OCI-LY3 (cell line): ENCODE results near the gene MTOR.
"Not testable (repeated sequence)": the region's sequence is repeated elsewhere in the genome, so short reads cannot be mapped to it uniquely, and the experiment has no call there.

Experiments used
- H2AFZ ChIP-seq: fragments of 200-600, 300-600 bp; shearing (Covaris generic); 2 replicates; pipeline ENCODE4 v1.6.0; 2014; ENCODE audit warnings: antibody characterized with exemption, low read depth, low read length
- H3K27ac ChIP-seq: fragments of 200-600, 300-600 bp; sonication (generic); 2 replicates; pipeline ENCODE4 v1.5.1; 2014; ENCODE audit warnings: mild to moderate bottlenecking, low read length, moderate library complexity, mixed read lengths
- H3K27me3 ChIP-seq: fragments of 200-600, 300-600 bp; sonication (generic); 2 replicates; pipeline ENCODE4 v1.6.1; 2014; ENCODE audit warnings: low read depth, low read length, mixed read lengths
- H3K36me3 ChIP-seq: fragments of 200-600, 300-600 bp; sonication (generic); replicated peaks from 2 replicates; pipeline ENCODE3; 2014; ENCODE audit warnings: low read depth, low read length, mixed read lengths
- H3K4me1 ChIP-seq: fragments of 300-600, 200-600 bp; sonication (generic); 2 replicates; pipeline ENCODE4 v1.6.1; 2014; ENCODE audit warnings: low read length, mixed read lengths
- H3K4me2 ChIP-seq: fragments of 200-600, 300-600 bp; sonication (generic); 2 replicates; pipeline ENCODE4 v1.6.1; 2014; ENCODE audit warnings: low read length, mixed read lengths
- H3K4me3 ChIP-seq: fragments of 300-600, 200-600 bp; sonication (generic); 2 replicates; pipeline ENCODE4 v1.5.1; 2014; ENCODE audit warnings: antibody characterized with exemption, mild to moderate bottlenecking, low read length, moderate library complexity
- H3K79me2 ChIP-seq: fragments of 300-600, 200-600 bp; shearing (Covaris generic); 2 replicates; pipeline ENCODE4 v1.6.1; 2014; ENCODE audit warnings: mild to moderate bottlenecking, low read length, mixed read lengths
- H3K9ac ChIP-seq: fragments of 300-600, 200-600 bp; shearing (Covaris generic); 2 replicates; pipeline ENCODE4 v1.6.0; 2014; ENCODE audit warnings: mild to moderate bottlenecking, low read length, moderate library complexity
- H3K9me3 ChIP-seq: fragments of 200-600, 300-600 bp; shearing (Covaris generic); 2 replicates; pipeline ENCODE4 v1.6.1; 2014; ENCODE audit warnings: low read length, mixed read lengths; ENCODE audit not compliant: insufficient read depth
- H4K20me1 ChIP-seq: fragments of 200-600, 300-600 bp; sonication (generic); 2 replicates; pipeline ENCODE4 v1.6.1; 2016; ENCODE audit warnings: low read length, mixed read lengths; ENCODE audit not compliant: insufficient read depth
- EZH2phosphoT487 ChIP-seq: fragments of 200-600 bp; shearing (Covaris generic); IDR thresholded peaks from 2 replicates; pipeline ENCODE4 v1.6.1; 2018; ENCODE audit warnings: antibody characterized with exemption, mixed run types, low read depth
- TF ChIP-seq, protein P1 (sequence below): fragments of 200-600, 300-600 bp; sonication (generic); IDR thresholded peaks from 2 replicates; pipeline ENCODE4 v1.5.1; 2014; ENCODE audit warnings: antibody characterized with exemption, low read length, low read depth

The MTOR gene

GRCh38 chr1:11180342-11180744, 82.0 kb downstream of the MTOR start:
- Histone ChIP-seq H3K4me2 (no peak overlapping the region), H3K36me3 (no peaks in the 10 kb centered on the region), H3K4me1 (no peaks in the 10 kb centered on the region), H3K27me3 (no peaks in the 10 kb centered on the region), H4K20me1 (no peaks in the 10 kb centered on the region), H2AFZ (no peak overlapping the region), H3K9ac (no peak overlapping the region), H3K79me2 (no peaks in the 10 kb centered on the region), H3K27ac (no peak overlapping the region), H3K9me3 (no peaks in the 10 kb centered on the region), H3K4me3 (no peak overlapping the region)
- TF ChIP-seq EZH2phosphoT487, result no peak
- TF ChIP-seq, protein P1, sequence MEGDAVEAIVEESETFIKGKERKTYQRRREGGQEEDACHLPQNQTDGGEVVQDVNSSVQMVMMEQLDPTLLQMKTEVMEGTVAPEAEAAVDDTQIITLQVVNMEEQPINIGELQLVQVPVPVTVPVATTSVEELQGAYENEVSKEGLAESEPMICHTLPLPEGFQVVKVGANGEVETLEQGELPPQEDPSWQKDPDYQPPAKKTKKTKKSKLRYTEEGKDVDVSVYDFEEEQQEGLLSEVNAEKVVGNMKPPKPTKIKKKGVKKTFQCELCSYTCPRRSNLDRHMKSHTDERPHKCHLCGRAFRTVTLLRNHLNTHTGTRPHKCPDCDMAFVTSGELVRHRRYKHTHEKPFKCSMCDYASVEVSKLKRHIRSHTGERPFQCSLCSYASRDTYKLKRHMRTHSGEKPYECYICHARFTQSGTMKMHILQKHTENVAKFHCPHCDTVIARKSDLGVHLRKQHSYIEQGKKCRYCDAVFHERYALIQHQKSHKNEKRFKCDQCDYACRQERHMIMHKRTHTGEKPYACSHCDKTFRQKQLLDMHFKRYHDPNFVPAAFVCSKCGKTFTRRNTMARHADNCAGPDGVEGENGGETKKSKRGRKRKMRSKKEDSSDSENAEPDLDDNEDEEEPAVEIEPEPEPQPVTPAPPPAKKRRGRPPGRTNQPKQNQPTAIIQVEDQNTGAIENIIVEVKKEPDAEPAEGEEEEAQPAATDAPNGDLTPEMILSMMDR, result no peak

DNA sequence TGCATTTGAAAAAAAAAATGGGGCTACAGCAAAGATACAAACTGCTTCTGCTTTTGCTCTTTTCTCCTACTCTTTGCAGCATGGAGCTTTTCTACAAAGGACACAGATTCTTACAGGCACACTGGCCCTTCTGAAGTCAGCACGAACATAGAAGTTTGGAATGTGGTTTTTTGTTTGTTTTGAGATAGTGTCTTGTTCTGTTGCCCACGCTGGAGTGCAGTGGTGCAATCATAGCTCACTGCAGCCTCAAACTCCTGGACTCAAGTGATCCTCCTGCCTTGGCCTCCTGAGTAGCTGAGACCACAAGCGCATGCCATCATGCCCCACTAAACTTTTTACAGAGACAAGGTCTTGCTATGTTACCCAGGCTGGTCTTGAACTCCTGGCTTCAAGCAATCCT, 82.6 kb downstream of the MTOR start:
- H4K20me1 ChIP-seq, H3K4me2 ChIP-seq, H3K27ac ChIP-seq, H3K36me3 ChIP-seq, H3K79me2 ChIP-seq, H3K4me1 ChIP-seq, H3K9ac ChIP-seq, H2AFZ ChIP-seq, H3K9me3 ChIP-seq, H3K4me3 ChIP-seq, H3K27me3 ChIP-seq: not testable (repeated sequence)

DNA sequence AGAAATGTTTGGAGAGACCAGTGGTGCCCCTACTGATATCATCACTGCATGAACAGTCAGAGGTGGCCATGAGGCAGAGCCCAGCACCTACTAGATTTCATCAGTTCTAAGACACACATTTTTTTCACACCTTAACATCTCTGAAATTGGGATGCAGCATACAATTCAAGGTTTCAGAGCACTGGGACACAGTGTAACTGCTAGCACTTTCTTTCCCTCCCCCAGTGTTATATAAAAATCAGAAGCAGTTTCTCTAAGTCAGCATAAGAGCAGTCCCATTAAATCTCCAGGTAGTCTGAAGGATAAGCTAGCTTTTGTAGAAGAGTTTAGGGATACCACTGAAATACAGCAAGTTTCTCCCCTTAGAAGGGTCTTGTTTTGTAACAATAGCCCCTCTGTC, 83.2 kb downstream of the MTOR start:
- no peaks in the 10 kb centered on the region for H3K9me3 ChIP-seq
- no peak overlapping the region for H3K4me3 ChIP-seq
- H3K9ac ChIP-seq, result no peak overlapping the region
- H3K27me3 ChIP-seq, result no peaks in the 10 kb centered on the region
- H3K79me2 ChIP-seq, result no peaks in the 10 kb centered on the region
- H3K27ac ChIP-seq, result no peak overlapping the region
- TF ChIP-seq, protein P1, result no peak
- no peak for TF ChIP-seq EZH2phosphoT487
- H3K36me3 ChIP-seq, result no peaks in the 10 kb centered on the region
- no peaks in the 10 kb centered on the region for H4K20me1 ChIP-seq
- no peak overlapping the region for H3K4me2 ChIP-seq
- no peak overlapping the region for H2AFZ ChIP-seq
- H3K4me1 ChIP-seq, result no peaks in the 10 kb centered on the region

DNA sequence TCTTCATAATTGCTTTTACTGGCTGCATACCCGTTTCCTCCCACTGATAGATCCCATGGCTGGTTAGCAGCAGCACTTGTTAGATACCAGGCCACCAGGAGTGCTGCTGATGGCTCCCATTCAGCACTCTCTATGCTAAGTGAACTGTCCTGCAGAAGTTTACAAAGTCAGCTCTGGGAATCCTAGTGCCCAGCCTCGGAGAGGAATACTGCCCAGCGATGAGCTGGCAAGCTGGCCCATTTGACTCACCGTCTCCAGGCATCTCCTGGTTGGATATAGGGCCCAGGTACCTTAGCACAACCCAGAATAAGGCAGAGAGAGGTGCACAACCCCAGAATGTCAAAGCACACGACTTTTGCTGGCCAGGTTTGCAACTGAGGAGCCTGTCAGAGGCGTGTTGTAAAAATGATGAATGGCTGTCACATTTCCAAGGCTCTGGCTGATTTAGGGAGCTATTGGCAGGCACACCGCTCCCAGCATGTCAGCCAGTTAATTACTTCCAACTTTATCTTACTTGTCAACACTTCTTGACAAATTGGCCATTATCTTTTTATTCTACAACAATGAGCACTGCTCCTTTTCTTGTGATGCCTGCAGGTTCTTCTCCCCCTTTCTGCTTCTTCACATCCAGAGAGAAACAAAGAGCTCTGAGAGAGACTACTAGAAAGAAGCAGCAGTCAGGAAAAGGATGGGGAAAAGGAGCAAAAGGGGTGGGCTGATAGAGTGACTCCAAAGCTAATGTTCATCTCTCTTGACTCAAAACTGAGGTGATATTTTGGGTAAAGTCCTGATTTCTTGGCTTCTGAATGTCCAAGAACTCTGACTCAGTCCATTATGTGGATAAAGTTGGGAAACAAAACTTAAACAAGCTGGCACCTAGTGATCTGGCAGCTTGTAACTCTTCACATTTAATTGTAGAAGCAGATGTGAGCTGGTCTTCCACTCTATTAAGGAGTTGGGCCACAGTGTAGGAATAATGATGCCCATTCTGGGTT, 84.0 kb downstream of the MTOR start:
- TF ChIP-seq, protein P1, result no peak
- TF ChIP-seq EZH2phosphoT487, result no peak
- Histone ChIP-seq H3K9ac (no peak overlapping the region), H3K4me1 (no peaks in the 10 kb centered on the region), H4K20me1 (no peaks in the 10 kb centered on the region), H3K36me3 (no peaks in the 10 kb centered on the region), H3K4me2 (no peak overlapping the region), H2AFZ (no peak overlapping the region), H3K4me3 (no peak overlapping the region), H3K27me3 (no peaks in the 10 kb centered on the region), H3K27ac (no peak overlapping the region), H3K79me2 (no peaks in the 10 kb centered on the region), H3K9me3 (no peaks in the 10 kb centered on the region)
